H1 (cell line): ENCODE results near the gene SEC16A. TPM values are rescaled to one million over a fixed set of nuclear protein-coding genes. Genes with fewer than 3 reads are reported as not detected.

Source experiments
- CTCF ChIA-PET: fragments of 300-600 bp; sonication (Branson Sonifier 250); formaldehyde crosslinking; loops from one replicate; lab custom pipeline; 2021; ENCODE audit not compliant: partially characterized antibody; lab: Charles Lee
- POLR2A ChIA-PET: fragments of 300-600 bp; sonication (Branson Sonifier 250); formaldehyde crosslinking; loops from one replicate; lab custom pipeline; 2021; ENCODE audit warnings: inconsistent platforms; ENCODE audit not compliant: partially characterized antibody; lab: Charles Lee
- DNase-seq, 2 experiments: peaks; one replicate each; pipeline versions ENCODE4 v3.0.0 to v3.0.0-alpha.2; 2010 to 2022; ENCODE audit warnings: low spot score in 2 of 2, low read depth in 1 of 2, mixed read lengths in 1 of 2
- FAIRE-seq: peaks from 2 replicates; lab custom pipeline; 2011; peaks lifted over from hg19 to GRCh38; lab: Jason Lieb, UNC
- H2AFZ ChIP-seq: 2 replicates; pipeline ENCODE4 v1.8.1; 2012; ENCODE audit warnings: low read length, inconsistent platforms
- H2AK5ac ChIP-seq: 2 replicates; pipeline ENCODE4 v1.6.1; 2013; ENCODE audit warnings: low read depth, low read length
- H2BK120ac ChIP-seq: replicated peaks from 2 replicates; pipeline ENCODE3; 2013; ENCODE audit warnings: low read depth, low read length, inconsistent platforms
- H2BK12ac ChIP-seq: 2 replicates; pipeline ENCODE4 v1.6.1; 2013; ENCODE audit warnings: low read depth, low read length
- H2BK15ac ChIP-seq: 2 replicates; pipeline ENCODE4 v1.6.1; 2013; ENCODE audit warnings: low read length
- H2BK20ac ChIP-seq: 2 replicates; pipeline ENCODE4 v1.6.1; 2013; ENCODE audit warnings: low read length
- H2BK5ac ChIP-seq: 2 replicates; pipeline ENCODE4 v1.6.1; 2013; ENCODE audit warnings: low read depth, low read length
- H3K14ac ChIP-seq: 2 replicates; pipeline ENCODE4 v1.6.1; 2013; ENCODE audit warnings: inconsistent platforms; ENCODE audit not compliant: insufficient read length
- H3K18ac ChIP-seq: 2 replicates; pipeline ENCODE4 v1.6.1; 2013; ENCODE audit warnings: low read length; ENCODE audit errors: extremely low read depth
- H3K23ac ChIP-seq: 2 replicates; pipeline ENCODE4 v1.6.1; 2013; ENCODE audit warnings: inconsistent platforms; ENCODE audit not compliant: insufficient read length
- H3K23me2 ChIP-seq: 2 replicates; pipeline ENCODE4 v1.6.1; 2013; ENCODE audit warnings: low read depth, low read length
- H3K27ac ChIP-seq: 2 replicates; pipeline ENCODE4 v1.6.1; 2011; ENCODE audit warnings: low read depth, low read length, inconsistent platforms
- H3K27me3 ChIP-seq, 4 experiments: replicated peaks in 1 of 4; 1 replicate in 1 of 4; 2 replicates in 3 of 4; pipeline versions ENCODE4 v1.6.1 to v1.8.1; 2011 to 2013; ENCODE audit warnings: low read length in 3 of 4, mild to moderate bottlenecking in 3 of 4, inconsistent platforms in 2 of 4, mixed read lengths in 2 of 4, moderate library complexity in 1 of 4; ENCODE audit not compliant: control insufficient read depth in 3 of 4, insufficient read depth in 3 of 4; ENCODE audit errors: extremely low read depth in 1 of 4
- H3K36me3 ChIP-seq, 4 experiments: 2 replicates each; pipeline versions ENCODE4 v1.6.1 to v1.8.1; 2011 to 2013; ENCODE audit warnings: mild to moderate bottlenecking in 4 of 4, low read length in 3 of 4, moderate library complexity in 2 of 4, control low read depth in 1 of 4, inconsistent platforms in 1 of 4; ENCODE audit not compliant: insufficient read depth in 4 of 4, control insufficient read depth in 2 of 4
- H3K4ac ChIP-seq: replicated peaks from 2 replicates; pipeline ENCODE3; 2013; ENCODE audit warnings: low read length, low read depth, mixed read lengths, inconsistent platforms; ENCODE audit not compliant: insufficient read length
- H3K4me1 ChIP-seq, 4 experiments: replicated peaks in 1 of 4; 1 replicate in 1 of 4; 2 replicates in 3 of 4; pipeline versions ENCODE4 v1.6.1 to v1.8.1; 2011 to 2013; ENCODE audit warnings: low read length in 3 of 4, inconsistent platforms in 2 of 4, mixed read lengths in 1 of 4; ENCODE audit not compliant: insufficient read depth in 4 of 4, control insufficient read depth in 3 of 4
- H3K4me2 ChIP-seq, 2 experiments: 2 replicates each; pipeline versions ENCODE4 v1.6.1 to v1.8.1; 2011 to 2013; ENCODE audit warnings: low read depth in 2 of 2, low read length in 2 of 2, control low read depth in 1 of 2, inconsistent platforms in 1 of 2, mild to moderate bottlenecking in 1 of 2; ENCODE audit not compliant: insufficient read depth in 1 of 2
- H3K4me3 ChIP-seq, 4 experiments: fragments of 200-600, 300-600 bp in 1 of 4; sonication (generic), shearing (Covaris generic), sonication (Bioruptor Twin) in 1 of 4; 2 replicates each; pipeline versions ENCODE4 v1.5.1 to v1.8.1; 2011 to 2016; ENCODE audit warnings: low read length in 4 of 4, low read depth in 3 of 4, control low read depth in 2 of 4, inconsistent platforms in 2 of 4, mild to moderate bottlenecking in 2 of 4, mixed read lengths in 1 of 4, moderate library complexity in 1 of 4; ENCODE audit not compliant: insufficient read depth in 2 of 4; ENCODE audit errors: extremely low read depth in 1 of 4
- H3K56ac ChIP-seq: replicated peaks from 2 replicates; pipeline ENCODE3; 2013; ENCODE audit warnings: low read depth, mild to moderate bottlenecking, mixed read lengths, low read length, inconsistent platforms; ENCODE audit not compliant: insufficient read length
- H3K79me1 ChIP-seq: 2 replicates; pipeline ENCODE4 v1.6.1; 2013; ENCODE audit warnings: low read depth, low read length, control low read depth
- H3K79me2 ChIP-seq, 2 experiments: 2 replicates each; pipeline versions ENCODE4 v1.6.1 to v1.8.1; 2012 to 2013; ENCODE audit warnings: low read length in 2 of 2, mild to moderate bottlenecking in 2 of 2, inconsistent platforms in 1 of 2; ENCODE audit not compliant: insufficient read depth in 2 of 2, control insufficient read depth in 1 of 2
- H3K9ac ChIP-seq, 4 experiments: replicated peaks in 1 of 4; 1 replicate in 1 of 4; 2 replicates in 3 of 4; pipeline versions ENCODE4 v1.6.1 to v1.8.1; 2011 to 2013; ENCODE audit warnings: low read depth in 3 of 4, low read length in 3 of 4, control low read depth in 2 of 4, mild to moderate bottlenecking in 2 of 4, moderate library complexity in 2 of 4, inconsistent platforms in 1 of 4; ENCODE audit errors: extremely low read depth in 1 of 4
- H3K9me3 ChIP-seq, 2 experiments: 2 replicates each; pipeline versions ENCODE4 v1.6.1 to v1.8.1; 2012 to 2013; ENCODE audit warnings: mild to moderate bottlenecking in 2 of 2, moderate library complexity in 2 of 2, control low read depth in 1 of 2, inconsistent platforms in 1 of 2, low read depth in 1 of 2, low read length in 1 of 2, mixed read lengths in 1 of 2; ENCODE audit not compliant: insufficient read depth in 2 of 2
- H4K20me1 ChIP-seq, 2 experiments: replicated peaks in 1 of 2; 2 replicates each; pipeline versions ENCODE3 to v1.8.1; 2011 to 2013; ENCODE audit warnings: inconsistent platforms in 2 of 2, low read length in 2 of 2, mild to moderate bottlenecking in 1 of 2; ENCODE audit not compliant: insufficient read depth in 2 of 2, control insufficient read depth in 1 of 2
- H4K5ac ChIP-seq: 2 replicates; pipeline ENCODE4 v1.6.1; 2013; ENCODE audit warnings: low read length, low read depth, mixed read lengths, inconsistent platforms; ENCODE audit not compliant: insufficient read length
- H4K8ac ChIP-seq: 2 replicates; pipeline ENCODE4 v1.8.0; 2013; ENCODE audit warnings: mild to moderate bottlenecking, moderate library complexity, low read length, inconsistent platforms; ENCODE audit not compliant: insufficient read depth; ENCODE audit errors: extremely low read depth
- H4K91ac ChIP-seq: replicated peaks from 2 replicates; pipeline ENCODE3; 2013; ENCODE audit warnings: low read length, mixed read lengths, inconsistent platforms; ENCODE audit not compliant: insufficient read length
- NRF1 ChIP-seq: IDR thresholded peaks from 2 replicates; pipeline ENCODE4 v1.6.1; 2011; ENCODE audit warnings: mild to moderate bottlenecking, low read depth, low read length, improper control_type of control experiment
- PHF8 ChIP-seq: fragments of 200-600 bp; sonication (generic); conservative IDR thresholded peaks from 2 replicates; pipeline ENCODE4 v1.7.1; 2012; ENCODE audit warnings: low read depth, mild to moderate bottlenecking, inconsistent platforms, low read length, moderate library complexity
- WGBS, 2 experiments: shearing (Covaris generic) in 1 of 2; methylation state at CpG; one replicate each; pipeline versions ENCODE4 v1.1.6 to v1.1.7; 2013 to 2015; ENCODE audit warnings: low lambda C conversion rate in 2 of 2, mixed read lengths in 2 of 2, inconsistent platforms in 1 of 2, low coverage in 1 of 2, missing lambda C conversion rate in 1 of 2; ENCODE audit not compliant: insufficient replicate concordance in 2 of 2, insufficient coverage in 1 of 2, insufficient read length in 1 of 2; ENCODE audit errors: extremely low coverage in 1 of 2, missing lambda C conversion rate in 1 of 2; 5-methylcytosine and 5-hydroxymethylcytosine counted together
- polyA plus RNA-seq, 7 experiments: library from polyadenylated mRNA; depleted of rRNA in 3 of 7; stranded (reverse) in 5 of 7; unstranded in 2 of 7; fragments of >200 nt in 5 of 7; fragments of 200-250 nt in 2 of 7; gene quantifications; 1 replicate in 5 of 7; 2 replicates in 1 of 7; 4 replicates in 1 of 7; pipeline versions ENCODE4 v1.2.1 to v1.2.3, GENCODE V29; 2011 to 2013; ENCODE audit warnings: missing spikeins in 2 of 7, mixed read lengths in 2 of 7
- total RNA-seq: library from RNA; stranded (reverse); fragmentation: NEBNext Ultra II Directional; extraction: Animal tissue kit (Norgen Biotek cat#: 25700); gene quantifications from 2 replicates; pipeline ENCODE4 v1.2.1, GENCODE V29; 2021

Gene SEC16A
- total and polyA plus RNA-seq, 2 of the 8 experiments (the other 6 are each of a cell fraction or from before 2014, with no cell fraction given), result 21.6 to 49.0 TPM

GRCh38 chr9:136527131-136527530 lies 44.3 kb upstream of the SEC16A start:
- H2AK5ac ChIP-seq, result no peak overlapping the region
- no peak overlapping the region for H2BK120ac ChIP-seq
- ChIA-PET POLR2A (interaction anchor here (1.2 kb wide), 1 partner anchor 14 kb away, joined by 4 read pairs; no protein-coding TSS in a partner anchor), CTCF (interaction anchor here (0.5 to 6.9 kb wide), 10 partner anchors 12 to 1074 kb away, joined by 3 to 53 read pairs (median 4); no protein-coding TSS in a partner anchor)
- H3K23ac ChIP-seq, result no peak overlapping the region
- no peak overlapping the region for H2BK5ac ChIP-seq
- peaks cover 8 to 25% of the 10 kb centered on the region in 2 experiments for H4K20me1 ChIP-seq
- no peak overlapping the region for H2BK15ac ChIP-seq
- H3K27me3 ChIP-seq, result no peaks in the 10 kb centered on the region
- H3K56ac ChIP-seq, result no peak overlapping the region
- no peak overlapping the region; the same call in 1 of the 2 replicates for H3K18ac ChIP-seq
- no peak overlapping the region for H2BK20ac ChIP-seq
- H3K4me3 ChIP-seq, result no peak overlapping the region
- no peak overlapping the region for H2AFZ ChIP-seq
- H4K8ac ChIP-seq, result no peak overlapping the region
- no peak overlapping the region for H2BK12ac ChIP-seq
- H4K5ac ChIP-seq, result no peak overlapping the region
- H3K9ac ChIP-seq, result no peak overlapping the region
- 93% methylated on average over 20 of the region's 20 CpGs; no CpG with 5 or more reads in 1 of the 2 experiments for WGBS, 2 experiments
- no peak overlapping the region for H3K14ac ChIP-seq
- no peak overlapping the region for H3K4ac ChIP-seq
- no peaks in the 10 kb centered on the region for H3K23me2 ChIP-seq
- no peak overlapping the region for H3K27ac ChIP-seq
- DNase-seq, result no peak
- H3K36me3 ChIP-seq, result peaks cover 0 to 15% (median 1%) of the 10 kb centered on the region in 4 experiments; a peak in 2 of 8 replicates
- no peak overlapping the region for H4K91ac ChIP-seq
- no peak for FAIRE-seq
- H3K9me3 ChIP-seq, result peaks cover 0 to 6% of the 10 kb centered on the region in 2 experiments; a peak in 2 of 4 replicates
- peaks cover 18% of the 10 kb centered on the region for H3K79me1 ChIP-seq
- H3K4me1 ChIP-seq, result peaks cover 0 to 24% (median 14%) of the 10 kb centered on the region in 4 experiments; a peak in 5 of 7 replicates
- no peak overlapping the region for H3K4me2 ChIP-seq
- peaks cover 0 to 67% of the 10 kb centered on the region in 2 experiments; a peak in 3 of 4 replicates for H3K79me2 ChIP-seq
- no peak for TF ChIP-seq PHF8
- no peak for TF ChIP-seq NRF1
